Measurements from ENCODE around the gene ARF3.
A peak's percentile ranks its signal among the peaks of the same experiment; 100 is the strongest.
"Not testable (repeated sequence)": the region's sequence is repeated elsewhere in the genome, so short reads cannot be mapped to it uniquely, and the experiment has no call there.

Gene ARF3

GRCh38 chr12:48910196-48910595, 47.1 kb downstream of the ARF3 start:
- no peak overlapping the region for H3K4me3 ChIP-seq (ENCODE audit: low read depth, low read length)
- TF ChIP-seq, protein P1, sequence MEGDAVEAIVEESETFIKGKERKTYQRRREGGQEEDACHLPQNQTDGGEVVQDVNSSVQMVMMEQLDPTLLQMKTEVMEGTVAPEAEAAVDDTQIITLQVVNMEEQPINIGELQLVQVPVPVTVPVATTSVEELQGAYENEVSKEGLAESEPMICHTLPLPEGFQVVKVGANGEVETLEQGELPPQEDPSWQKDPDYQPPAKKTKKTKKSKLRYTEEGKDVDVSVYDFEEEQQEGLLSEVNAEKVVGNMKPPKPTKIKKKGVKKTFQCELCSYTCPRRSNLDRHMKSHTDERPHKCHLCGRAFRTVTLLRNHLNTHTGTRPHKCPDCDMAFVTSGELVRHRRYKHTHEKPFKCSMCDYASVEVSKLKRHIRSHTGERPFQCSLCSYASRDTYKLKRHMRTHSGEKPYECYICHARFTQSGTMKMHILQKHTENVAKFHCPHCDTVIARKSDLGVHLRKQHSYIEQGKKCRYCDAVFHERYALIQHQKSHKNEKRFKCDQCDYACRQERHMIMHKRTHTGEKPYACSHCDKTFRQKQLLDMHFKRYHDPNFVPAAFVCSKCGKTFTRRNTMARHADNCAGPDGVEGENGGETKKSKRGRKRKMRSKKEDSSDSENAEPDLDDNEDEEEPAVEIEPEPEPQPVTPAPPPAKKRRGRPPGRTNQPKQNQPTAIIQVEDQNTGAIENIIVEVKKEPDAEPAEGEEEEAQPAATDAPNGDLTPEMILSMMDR (IDR thresholded peaks at IDR 0.05; ENCODE audit: control insufficient read depth, extremely low read depth, insufficient read depth), result no peak
- no peak for DNase-seq (ENCODE audit: low read depth)

DNA sequence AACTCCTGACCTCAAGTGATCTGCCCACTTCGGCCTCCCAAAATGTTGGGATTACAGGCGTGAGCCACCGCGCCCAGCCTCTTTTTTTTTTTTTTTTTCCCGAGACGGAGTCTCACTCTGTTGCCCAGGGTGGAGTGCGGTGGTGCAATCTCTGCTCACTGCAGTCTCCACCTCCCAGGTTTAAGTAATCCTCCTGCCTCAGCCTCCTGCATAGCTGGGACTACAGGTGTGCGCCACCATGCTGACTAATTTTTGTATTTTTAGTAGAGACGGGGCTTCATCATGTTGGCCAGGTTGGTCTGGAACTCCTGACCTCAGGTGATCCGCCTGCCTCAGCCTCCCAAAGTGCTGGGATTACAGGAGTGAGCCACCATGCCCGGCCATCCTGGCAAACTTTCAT, 47.6 kb downstream of the ARF3 start:
- not testable (repeated sequence) for DNase-seq (ENCODE audit: low read depth); H3K4me3 ChIP-seq (ENCODE audit: low read depth, low read length)

GRCh38 chr12:48907245-48907644, 50.0 kb downstream of the ARF3 start:
- no peak for DNase-seq (ENCODE audit: low read depth)
- TF ChIP-seq, protein P1 (IDR thresholded peaks at IDR 0.05; ENCODE audit: control insufficient read depth, extremely low read depth, insufficient read depth), result no peak
- H3K4me3 ChIP-seq (ENCODE audit: low read depth, low read length), result no peak overlapping the region

DNA sequence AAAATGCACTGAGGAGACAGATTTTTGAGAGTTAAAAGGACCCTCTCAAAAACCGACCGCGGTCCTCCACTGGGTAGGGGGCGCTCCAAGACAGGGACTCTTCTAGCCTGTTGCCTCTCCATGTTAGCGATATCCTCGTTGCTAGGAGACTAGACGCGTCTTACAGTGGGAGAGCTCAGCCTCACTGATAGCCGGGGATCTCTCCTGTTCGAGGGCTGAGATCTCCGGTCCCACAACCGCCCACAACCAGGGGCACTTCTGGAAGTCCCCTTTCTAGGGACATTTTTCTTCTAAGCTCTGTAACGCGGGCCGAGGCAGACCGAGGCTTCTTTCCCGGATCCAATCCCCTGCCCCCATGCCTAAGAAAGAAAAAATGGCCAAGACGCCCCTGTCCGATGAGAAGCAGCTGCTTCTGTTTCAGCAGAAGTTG, 53.3 kb downstream of the ARF3 start:
- TF ChIP-seq, protein P1 (IDR thresholded peaks at IDR 0.05; ENCODE audit: control insufficient read depth, extremely low read depth, insufficient read depth), result 0 out of 2 replicates have a peak, but pooled peaks have one; percentile 8
- no peak overlapping the region for H3K4me3 ChIP-seq (ENCODE audit: low read depth, low read length)
- no peak for DNase-seq (ENCODE audit: low read depth)

DNA sequence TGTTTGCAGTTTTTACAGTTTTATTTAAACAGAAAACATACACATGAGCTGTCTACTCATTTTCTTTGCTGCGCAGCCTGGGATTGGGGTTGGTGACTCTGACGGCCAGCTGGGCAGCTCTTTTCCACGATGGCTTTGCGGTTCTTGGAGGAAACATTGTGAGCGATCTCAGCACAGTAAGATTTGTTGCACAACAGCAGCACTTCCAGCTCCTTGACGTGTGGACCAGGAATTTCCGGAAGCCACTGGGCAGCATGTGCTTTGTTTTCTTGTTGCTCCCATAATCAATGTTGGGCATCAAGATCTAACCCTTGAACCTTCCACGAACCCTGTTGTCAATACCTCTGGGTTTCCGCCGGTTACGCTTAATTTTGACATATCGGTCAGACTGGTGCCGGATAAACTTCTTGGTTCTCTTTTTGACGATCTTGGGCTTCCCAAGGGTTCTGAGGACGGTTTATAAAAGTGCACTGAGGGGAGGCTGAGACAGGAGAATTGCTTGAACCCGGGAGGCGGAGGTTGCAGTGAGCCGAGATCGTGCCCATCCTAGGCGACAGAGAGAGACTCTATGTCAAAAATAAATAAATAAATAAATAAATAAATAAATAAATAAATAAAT, 53.8 kb downstream of the ARF3 start:
- H3K4me3 ChIP-seq (ENCODE audit: low read depth, low read length), result no peak overlapping the region
- TF ChIP-seq, protein P1 (IDR thresholded peaks at IDR 0.05; ENCODE audit: control insufficient read depth, extremely low read depth, insufficient read depth), result no peak
- DNase-seq (ENCODE audit: low read depth), result no peak

- H3K4me3 ChIP-seq (ENCODE audit: low read depth, low read length), result no peak overlapping the region
- TF ChIP-seq, protein P1 (IDR thresholded peaks at IDR 0.05; ENCODE audit: control insufficient read depth, extremely low read depth, insufficient read depth), result no peak
- DNase-seq (ENCODE audit: low read depth), result no peak
Observed at GRCh38 chr12:48901278-48901677, 56.0 kb downstream of the ARF3 start.

DNA sequence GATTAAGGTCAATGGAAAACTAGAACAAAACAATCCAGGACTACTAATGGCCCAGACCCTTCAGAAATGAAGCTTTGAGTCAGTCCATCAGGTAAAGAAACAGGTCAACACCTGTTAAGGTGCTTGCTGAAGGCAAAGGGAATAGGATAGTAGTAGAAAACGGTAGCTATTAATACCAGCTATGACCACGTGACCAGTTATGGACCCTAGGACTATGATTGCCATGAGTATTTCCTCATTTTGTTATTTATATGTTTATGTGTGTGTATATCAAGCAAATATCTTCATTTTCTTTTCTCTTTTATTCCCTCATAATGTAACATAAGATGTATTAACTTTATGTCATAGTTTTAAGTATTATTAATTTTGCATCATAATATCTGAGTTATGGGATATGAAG, 57.6 kb downstream of the ARF3 start:
- H3K4me3 ChIP-seq (ENCODE audit: low read depth, low read length), result no peak overlapping the region
- TF ChIP-seq, protein P1 (IDR thresholded peaks at IDR 0.05; ENCODE audit: control insufficient read depth, extremely low read depth, insufficient read depth), result no peak

More for the DNA sequence above, 57.6 kb downstream of the ARF3 start:
- no peak for DNase-seq (ENCODE audit: low read depth)

Data from LNCaP clone FGC (cell line).